Liver (tissue), 9 donors: ENCODE measurements around the gene GGT6. TPM values are rescaled to one million over a fixed set of nuclear protein-coding genes. Genes with fewer than 3 reads are reported as not detected.
"Not testable (repeated sequence)": the region's sequence is repeated elsewhere in the genome, so short reads cannot be mapped to it uniquely, and the experiment has no call there.

ENCODE experiments used
- DNase-seq: peaks from one replicate; pipeline ENCODE4 v3.0.0-alpha.2; 2017; ENCODE audit warnings: low spot score
- H3K27ac ChIP-seq, 2 donors: one replicate each; pipeline ENCODE4 v1.7.0; 2013; ENCODE audit warnings: inconsistent platforms in 2 of 2, low read length in 2 of 2, control low read depth in 1 of 2, low read depth in 1 of 2, mild to moderate bottlenecking in 1 of 2
- H3K27me3 ChIP-seq, 4 donors: one replicate each; pipeline versions ENCODE4 v1.6.1 to v1.7.0; 2013; ENCODE audit warnings: low read length in 3 of 4, inconsistent platforms in 1 of 4, mild to moderate bottlenecking in 1 of 4, moderate library complexity in 1 of 4; ENCODE audit not compliant: control insufficient read depth in 4 of 4, insufficient read depth in 4 of 4
- H3K36me3 ChIP-seq, 4 donors: one replicate each; pipeline versions ENCODE4 v1.6.1 to v1.7.0; 2013; ENCODE audit warnings: low read length in 3 of 4, mild to moderate bottlenecking in 3 of 4, low read depth in 1 of 4, moderate library complexity in 1 of 4; ENCODE audit not compliant: control insufficient read depth in 4 of 4, insufficient read depth in 3 of 4
- H3K4me1 ChIP-seq, 4 donors: one replicate each; pipeline versions ENCODE4 v1.6.1 to v1.7.0; 2013; ENCODE audit warnings: low read length in 3 of 4, mild to moderate bottlenecking in 3 of 4, moderate library complexity in 1 of 4; ENCODE audit not compliant: control insufficient read depth in 4 of 4, insufficient read depth in 4 of 4
- H3K4me3 ChIP-seq, 3 donors: one replicate each; pipeline versions ENCODE4 v1.6.1 to v1.7.0; 2013; ENCODE audit warnings: low read length in 3 of 3, control low read depth in 1 of 3, low read depth in 1 of 3, mild to moderate bottlenecking in 1 of 3
- H3K9ac ChIP-seq, 2 donors: one replicate each; pipeline ENCODE4 v1.7.0; 2013; ENCODE audit warnings: low read length in 2 of 2, mild to moderate bottlenecking in 2 of 2, moderate library complexity in 2 of 2, control low read depth in 1 of 2, low read depth in 1 of 2
- H3K9me3 ChIP-seq, 4 donors: one replicate each; pipeline versions ENCODE4 v1.6.1 to v1.7.0; 2013; ENCODE audit warnings: low read length in 3 of 4; ENCODE audit not compliant: control insufficient read depth in 4 of 4
- EGR1 ChIP-seq, 2 donors: IDR thresholded peaks; 2 replicates each; pipeline ENCODE4 v1.6.1; 2016 to 2018; ENCODE audit warnings: antibody characterized with exemption in 2 of 2, low read depth in 2 of 2
- FOXA1 ChIP-seq: IDR thresholded peaks from 2 replicates; pipeline ENCODE4 v1.6.1; 2016; ENCODE audit warnings: antibody characterized with exemption
- FOXA2 ChIP-seq: IDR thresholded peaks from 2 replicates; pipeline ENCODE4 v1.6.1; 2016; ENCODE audit warnings: antibody characterized with exemption
- GABPA ChIP-seq, 2 donors: IDR thresholded peaks in 1 of 2; conservative IDR thresholded peaks in 1 of 2; 2 replicates each; pipeline ENCODE4 v1.6.1; 2016; ENCODE audit warnings: antibody characterized with exemption in 2 of 2, mild to moderate bottlenecking in 1 of 2, moderate library complexity in 1 of 2
- HNF4A ChIP-seq, 2 donors: conservative IDR thresholded peaks; 2 replicates each; pipeline ENCODE4 v1.6.1; 2016; ENCODE audit warnings: antibody characterized with exemption in 2 of 2, mild to moderate bottlenecking in 2 of 2
- HNF4G ChIP-seq: IDR thresholded peaks from 2 replicates; pipeline ENCODE4 v1.6.1; 2016; ENCODE audit warnings: antibody characterized with exemption
- JUND ChIP-seq, 2 donors: IDR thresholded peaks; 2 replicates each; pipeline ENCODE4 v1.6.1; 2016; ENCODE audit warnings: antibody characterized with exemption in 2 of 2
- NR2F2 ChIP-seq: IDR thresholded peaks from 2 replicates; pipeline ENCODE4 v1.6.1; 2016; ENCODE audit warnings: antibody characterized with exemption
- RXRA ChIP-seq, 2 donors: IDR thresholded peaks; 2 replicates each; pipeline ENCODE4 v1.6.1; 2017 to 2018; ENCODE audit warnings: antibody characterized with exemption in 2 of 2, mild to moderate bottlenecking in 1 of 2
- SP1 ChIP-seq: IDR thresholded peaks from 2 replicates; pipeline ENCODE4 v1.6.1; 2018; ENCODE audit warnings: antibody characterized with exemption, mild to moderate bottlenecking
- TAF1 ChIP-seq: conservative IDR thresholded peaks from 2 replicates; pipeline ENCODE4 v1.6.1; 2016; ENCODE audit warnings: antibody characterized with exemption, mild to moderate bottlenecking
- YY1 ChIP-seq: IDR thresholded peaks from 2 replicates; pipeline ENCODE4 v1.6.1; 2016; ENCODE audit warnings: antibody characterized with exemption, mild to moderate bottlenecking
- WGBS: extraction: QIAGEN DNeasy Blood & Tissue Kit; methylation state at CpG from one replicate; pipeline ENCODE4 v1.1.7; 2013; 5-methylcytosine and 5-hydroxymethylcytosine counted together
- polyA plus RNA-seq, 2 donors: library from polyadenylated mRNA; stranded (reverse) in 1 of 2; unstranded in 1 of 2; fragments of 200-250 nt in 1 of 2; fragments of >200 nt in 1 of 2; fragmentation: Nextera tagmentation in 1 of 2; extraction: Ambion mirVana in 1 of 2; gene quantifications; one replicate each; pipeline versions ENCODE4 v1.2.1 to v1.2.3, GENCODE V29; 2013 to 2015
- total RNA-seq, 2 donors: library from RNA; depleted of rRNA; stranded (reverse); fragments of >200 nt; gene quantifications; one replicate each; pipeline ENCODE4 v1.2.3, GENCODE V29; 2014
- TF ChIP-seq, protein P1 (sequence below): IDR thresholded peaks from 2 replicates; pipeline ENCODE4 v1.6.1; 2016; ENCODE audit warnings: antibody characterized with exemption
- TF ChIP-seq, protein P2 (sequence below): fragments of 150-350 bp; IDR thresholded peaks from 2 replicates; pipeline ENCODE4 v1.5.1; 2017; ENCODE audit warnings: improper control_type of control experiment, low read depth, low read length; ENCODE audit not compliant: missing input control
- TF ChIP-seq, protein P3 (sequence below): IDR thresholded peaks from 2 replicates; pipeline ENCODE4 v1.6.1; 2016; ENCODE audit warnings: antibody characterized with exemption
- TF ChIP-seq, protein P4 (sequence below): IDR thresholded peaks from 2 replicates; pipeline ENCODE4 v1.6.1; 2016; ENCODE audit warnings: antibody characterized with exemption, mild to moderate bottlenecking
- TF ChIP-seq, protein P5 (sequence below): IDR thresholded peaks from 2 replicates; pipeline ENCODE4 v1.6.1; 2016; ENCODE audit warnings: antibody characterized with exemption
- donor health status: healthy.
- donor health status: healthy.
- donor health status: healthy.
- donor health status: healthy.
- donor health status: healthy.

Gene GGT6
- total and polyA plus RNA-seq, 4 donors, result 0.19 to 1.1 (median 0.53) TPM

DNA sequence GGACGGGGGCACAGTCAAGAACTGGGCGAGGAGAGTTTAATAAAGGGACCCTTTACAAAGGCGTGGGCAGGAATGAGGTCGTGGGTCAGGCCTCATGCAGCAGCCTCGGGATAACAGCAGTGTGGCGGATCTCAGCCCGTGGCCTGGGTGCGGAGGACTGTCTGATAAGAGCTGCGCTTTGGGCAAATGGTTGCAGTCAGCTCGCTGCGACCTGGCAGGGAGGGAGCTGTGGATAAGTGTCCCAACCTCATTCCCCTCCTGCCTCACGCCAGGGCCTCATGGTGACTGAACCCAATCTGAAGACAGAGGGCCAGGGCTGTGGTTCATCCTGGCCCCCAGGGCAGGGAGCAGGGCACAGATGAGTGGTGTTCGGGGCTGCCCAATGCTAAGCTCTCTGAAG is 37.6 kb upstream of the GGT6 start (continued):
- TF ChIP-seq HNF4A (conservative IDR thresholded peaks at IDR 0.05), result no peak
- TF ChIP-seq FOXA2, result no peak
- no peak for TF ChIP-seq RXRA (IDR thresholded peaks at IDR 0.05)
- TF ChIP-seq, protein P1, sequence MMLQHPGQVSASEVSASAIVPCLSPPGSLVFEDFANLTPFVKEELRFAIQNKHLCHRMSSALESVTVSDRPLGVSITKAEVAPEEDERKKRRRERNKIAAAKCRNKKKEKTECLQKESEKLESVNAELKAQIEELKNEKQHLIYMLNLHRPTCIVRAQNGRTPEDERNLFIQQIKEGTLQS, result no peak
- no peak for TF ChIP-seq HNF4G
- TF ChIP-seq, protein P2, sequence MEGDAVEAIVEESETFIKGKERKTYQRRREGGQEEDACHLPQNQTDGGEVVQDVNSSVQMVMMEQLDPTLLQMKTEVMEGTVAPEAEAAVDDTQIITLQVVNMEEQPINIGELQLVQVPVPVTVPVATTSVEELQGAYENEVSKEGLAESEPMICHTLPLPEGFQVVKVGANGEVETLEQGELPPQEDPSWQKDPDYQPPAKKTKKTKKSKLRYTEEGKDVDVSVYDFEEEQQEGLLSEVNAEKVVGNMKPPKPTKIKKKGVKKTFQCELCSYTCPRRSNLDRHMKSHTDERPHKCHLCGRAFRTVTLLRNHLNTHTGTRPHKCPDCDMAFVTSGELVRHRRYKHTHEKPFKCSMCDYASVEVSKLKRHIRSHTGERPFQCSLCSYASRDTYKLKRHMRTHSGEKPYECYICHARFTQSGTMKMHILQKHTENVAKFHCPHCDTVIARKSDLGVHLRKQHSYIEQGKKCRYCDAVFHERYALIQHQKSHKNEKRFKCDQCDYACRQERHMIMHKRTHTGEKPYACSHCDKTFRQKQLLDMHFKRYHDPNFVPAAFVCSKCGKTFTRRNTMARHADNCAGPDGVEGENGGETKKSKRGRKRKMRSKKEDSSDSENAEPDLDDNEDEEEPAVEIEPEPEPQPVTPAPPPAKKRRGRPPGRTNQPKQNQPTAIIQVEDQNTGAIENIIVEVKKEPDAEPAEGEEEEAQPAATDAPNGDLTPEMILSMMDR, result no peak
- TF ChIP-seq EGR1 (IDR thresholded peaks at IDR 0.05; ENCODE audit: low read depth in 2 of 2), result no peak
- no peak for TF ChIP-seq NR2F2
- no peak for TF ChIP-seq GABPA (IDR thresholded peaks at IDR 0.05 in 1 of 2, conservative IDR thresholded peaks at IDR 0.05 in 1 of 2)
- TF ChIP-seq JUND (IDR thresholded peaks at IDR 0.05), result no peak

DNA sequence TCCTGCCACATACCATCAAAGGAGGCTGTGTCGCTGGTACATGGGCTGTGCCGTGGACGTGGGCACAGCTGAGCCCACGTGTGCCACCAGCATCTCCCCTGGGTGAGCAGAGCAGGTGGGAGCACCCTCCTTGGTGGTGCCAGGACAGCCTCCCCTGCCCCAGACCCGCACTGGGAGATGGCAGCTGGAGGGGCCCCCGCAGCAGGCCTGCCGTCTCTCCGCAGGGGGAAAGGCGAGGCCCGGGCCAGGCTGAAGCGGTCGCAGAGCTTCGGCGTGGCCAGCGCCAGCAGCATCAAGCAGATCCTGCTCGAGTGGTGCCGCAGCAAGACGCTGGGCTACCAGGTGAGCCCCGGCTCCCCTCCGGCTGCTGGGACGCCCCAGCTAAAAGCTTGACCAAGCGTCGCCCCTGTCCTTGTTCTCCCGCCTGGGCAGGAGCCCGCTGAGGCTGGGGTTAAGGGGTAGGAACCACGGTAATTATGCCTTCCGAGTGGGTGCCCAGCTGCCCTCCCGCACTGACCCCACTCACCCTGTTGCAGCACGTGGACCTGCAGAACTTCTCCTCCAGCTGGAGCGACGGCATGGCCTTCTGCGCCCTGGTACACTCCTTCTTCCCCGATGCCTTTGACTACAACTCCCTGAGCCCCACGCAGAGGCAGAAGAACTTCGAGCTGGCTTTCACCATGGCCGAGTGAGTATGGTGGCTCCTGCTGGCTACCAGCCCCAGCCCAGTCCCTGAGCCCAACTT is 36.4 kb upstream of the GGT6 start:
- H3K9me3 ChIP-seq, result no peaks in the 10 kb centered on the region
- TF ChIP-seq HNF4G (no peak), FOXA1 (no peak), GABPA (IDR thresholded peaks at IDR 0.05 in 1 of 2, conservative IDR thresholded peaks at IDR 0.05 in 1 of 2) (no peak), TAF1 (no peak), NR2F2 (no peak), FOXA2 (no peak), RXRA (IDR thresholded peaks at IDR 0.05) (no peak), JUND (IDR thresholded peaks at IDR 0.05) (no peak), EGR1 (IDR thresholded peaks at IDR 0.05; ENCODE audit: low read depth in 2 of 2) (no peak), YY1 (no peak), HNF4A (conservative IDR thresholded peaks at IDR 0.05) (no peak), SP1 (no peak)
- TF ChIP-seq, protein P3, sequence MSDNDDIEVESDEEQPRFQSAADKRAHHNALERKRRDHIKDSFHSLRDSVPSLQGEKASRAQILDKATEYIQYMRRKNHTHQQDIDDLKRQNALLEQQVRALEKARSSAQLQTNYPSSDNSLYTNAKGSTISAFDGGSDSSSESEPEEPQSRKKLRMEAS, result no peak
- TF ChIP-seq, protein P1, result no peak
- TF ChIP-seq, protein P4, sequence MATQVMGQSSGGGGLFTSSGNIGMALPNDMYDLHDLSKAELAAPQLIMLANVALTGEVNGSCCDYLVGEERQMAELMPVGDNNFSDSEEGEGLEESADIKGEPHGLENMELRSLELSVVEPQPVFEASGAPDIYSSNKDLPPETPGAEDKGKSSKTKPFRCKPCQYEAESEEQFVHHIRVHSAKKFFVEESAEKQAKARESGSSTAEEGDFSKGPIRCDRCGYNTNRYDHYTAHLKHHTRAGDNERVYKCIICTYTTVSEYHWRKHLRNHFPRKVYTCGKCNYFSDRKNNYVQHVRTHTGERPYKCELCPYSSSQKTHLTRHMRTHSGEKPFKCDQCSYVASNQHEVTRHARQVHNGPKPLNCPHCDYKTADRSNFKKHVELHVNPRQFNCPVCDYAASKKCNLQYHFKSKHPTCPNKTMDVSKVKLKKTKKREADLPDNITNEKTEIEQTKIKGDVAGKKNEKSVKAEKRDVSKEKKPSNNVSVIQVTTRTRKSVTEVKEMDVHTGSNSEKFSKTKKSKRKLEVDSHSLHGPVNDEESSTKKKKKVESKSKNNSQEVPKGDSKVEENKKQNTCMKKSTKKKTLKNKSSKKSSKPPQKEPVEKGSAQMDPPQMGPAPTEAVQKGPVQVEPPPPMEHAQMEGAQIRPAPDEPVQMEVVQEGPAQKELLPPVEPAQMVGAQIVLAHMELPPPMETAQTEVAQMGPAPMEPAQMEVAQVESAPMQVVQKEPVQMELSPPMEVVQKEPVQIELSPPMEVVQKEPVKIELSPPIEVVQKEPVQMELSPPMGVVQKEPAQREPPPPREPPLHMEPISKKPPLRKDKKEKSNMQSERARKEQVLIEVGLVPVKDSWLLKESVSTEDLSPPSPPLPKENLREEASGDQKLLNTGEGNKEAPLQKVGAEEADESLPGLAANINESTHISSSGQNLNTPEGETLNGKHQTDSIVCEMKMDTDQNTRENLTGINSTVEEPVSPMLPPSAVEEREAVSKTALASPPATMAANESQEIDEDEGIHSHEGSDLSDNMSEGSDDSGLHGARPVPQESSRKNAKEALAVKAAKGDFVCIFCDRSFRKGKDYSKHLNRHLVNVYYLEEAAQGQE, result no peak
- TF ChIP-seq, protein P5, sequence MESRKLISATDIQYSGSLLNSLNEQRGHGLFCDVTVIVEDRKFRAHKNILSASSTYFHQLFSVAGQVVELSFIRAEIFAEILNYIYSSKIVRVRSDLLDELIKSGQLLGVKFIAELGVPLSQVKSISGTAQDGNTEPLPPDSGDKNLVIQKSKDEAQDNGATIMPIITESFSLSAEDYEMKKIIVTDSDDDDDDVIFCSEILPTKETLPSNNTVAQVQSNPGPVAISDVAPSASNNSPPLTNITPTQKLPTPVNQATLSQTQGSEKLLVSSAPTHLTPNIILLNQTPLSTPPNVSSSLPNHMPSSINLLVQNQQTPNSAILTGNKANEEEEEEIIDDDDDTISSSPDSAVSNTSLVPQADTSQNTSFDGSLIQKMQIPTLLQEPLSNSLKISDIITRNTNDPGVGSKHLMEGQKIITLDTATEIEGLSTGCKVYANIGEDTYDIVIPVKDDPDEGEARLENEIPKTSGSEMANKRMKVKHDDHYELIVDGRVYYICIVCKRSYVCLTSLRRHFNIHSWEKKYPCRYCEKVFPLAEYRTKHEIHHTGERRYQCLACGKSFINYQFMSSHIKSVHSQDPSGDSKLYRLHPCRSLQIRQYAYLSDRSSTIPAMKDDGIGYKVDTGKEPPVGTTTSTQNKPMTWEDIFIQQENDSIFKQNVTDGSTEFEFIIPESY, result no peak
- TF ChIP-seq, protein P2, result no peak
- no peaks in the 10 kb centered on the region for H3K36me3 ChIP-seq
- H3K9ac ChIP-seq, result no peak overlapping the region
- no peaks in the 10 kb centered on the region for H3K27me3 ChIP-seq
- H3K27ac ChIP-seq, result no peak overlapping the region
- H3K4me1 ChIP-seq, result no peaks in the 10 kb centered on the region
- WGBS, result 93% methylated on average over 36 of the region's 36 CpGs
- H3K4me3 ChIP-seq, result no peak overlapping the region
- DNase-seq, result no peak

DNA sequence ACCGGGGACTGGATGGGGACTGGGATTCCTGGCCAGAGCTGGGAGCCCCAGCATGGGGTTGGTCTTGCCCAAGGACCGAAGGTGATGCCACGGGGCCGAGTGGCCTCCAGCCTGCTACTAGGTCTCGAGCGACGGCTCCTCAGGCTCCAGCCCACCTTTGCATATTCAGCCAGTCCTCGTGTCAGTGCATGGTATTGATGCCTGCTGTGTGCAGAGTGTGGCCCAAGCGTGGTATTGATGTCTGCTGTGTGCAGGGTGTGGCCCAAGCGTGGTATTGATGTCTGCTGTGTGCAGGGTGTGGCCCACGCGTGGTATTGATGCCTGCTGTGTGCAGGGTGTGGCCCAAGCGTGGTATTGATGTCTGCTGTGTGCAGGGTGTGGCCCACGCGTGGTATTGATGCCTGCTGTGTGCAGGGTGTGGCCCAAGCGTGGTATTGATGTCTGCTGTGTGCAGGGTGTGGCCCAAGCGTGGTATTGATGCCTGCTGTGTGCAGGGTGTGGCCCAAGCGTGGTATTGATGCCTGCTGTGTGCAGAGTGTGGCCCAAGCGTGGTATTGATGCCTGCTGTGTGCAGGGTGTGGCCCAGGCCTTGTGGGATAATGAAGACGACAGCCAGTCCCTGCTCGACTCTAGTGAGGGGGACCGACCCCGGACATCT is 35.4 kb upstream of the GGT6 start:
- not testable (repeated sequence) for H3K4me3 ChIP-seq, H3K36me3 ChIP-seq, DNase-seq, H3K9ac ChIP-seq, H3K4me1 ChIP-seq, H3K27me3 ChIP-seq, H3K27ac ChIP-seq, H3K9me3 ChIP-seq
- 92% methylated on average over 23 of the region's 23 CpGs for WGBS
